GM23338 (cell line): ENCODE data around the gene ATP8A2. TPM values are rescaled to one million over a fixed set of nuclear protein-coding genes. Genes with fewer than 3 reads are reported as not detected.

Experiments
- ATAC-seq: fragments of 200-7000 bp; cut with Tn5 transposase; 3 replicates; pipeline ENCODE4 v1.9.1; 2020
- DNase-seq: peaks from one replicate; pipeline ENCODE4 v3.0.0-alpha.2; 2015; ENCODE audit warnings: low spot score
- H2AFZ ChIP-seq: fragments of 200-600 bp; sonication (generic); 2 replicates; pipeline ENCODE4 v1.8.0; 2016; ENCODE audit warnings: antibody characterized with exemption, mild to moderate bottlenecking, moderate library complexity
- H3F3A ChIP-seq: fragments of 200-600 bp; sonication (generic); replicated peaks from 2 replicates; pipeline ENCODE4 v1.8.0; 2017; ENCODE audit warnings: antibody characterized with exemption, mixed run types, low read depth
- H3K27ac ChIP-seq: fragments of 200-600 bp; sonication (generic); 2 replicates; pipeline ENCODE4 v1.6.1; 2016; ENCODE audit warnings: low read depth
- H3K27me3 ChIP-seq: fragments of 200-600 bp; sonication (generic); 2 replicates; pipeline ENCODE4 v1.8.0; 2016; ENCODE audit warnings: mild to moderate bottlenecking, mixed run types, moderate library complexity; ENCODE audit not compliant: insufficient read depth
- H3K36me3 ChIP-seq: fragments of 200-600 bp; sonication (generic); 2 replicates; pipeline ENCODE4 v1.8.0; 2016; ENCODE audit warnings: mild to moderate bottlenecking; ENCODE audit not compliant: insufficient read depth
- H3K4me1 ChIP-seq: fragments of 200-600 bp; sonication (generic); 2 replicates; pipeline ENCODE4 v1.8.0; 2016; ENCODE audit warnings: mild to moderate bottlenecking, moderate library complexity; ENCODE audit not compliant: insufficient read depth
- H3K4me2 ChIP-seq: fragments of 200-600 bp; sonication (generic); 2 replicates; pipeline ENCODE4 v1.7.1; 2017; ENCODE audit warnings: mixed run types
- H3K4me3 ChIP-seq: fragments of 200-600 bp; sonication (generic); 2 replicates; pipeline ENCODE4 v1.6.1; 2016; ENCODE audit warnings: mixed run types
- H3K79me2 ChIP-seq: fragments of 200-600 bp; sonication (generic); replicated peaks from 2 replicates; pipeline ENCODE4 v1.8.0; 2017; ENCODE audit warnings: mild to moderate bottlenecking; ENCODE audit not compliant: insufficient read depth
- H3K9me2 ChIP-seq: fragments of 200-600 bp; sonication (generic); 2 replicates; pipeline ENCODE4 v1.8.0; 2017; ENCODE audit not compliant: insufficient read depth
- H4K20me1 ChIP-seq: fragments of 200-600 bp; sonication (generic); replicated peaks from 2 replicates; pipeline ENCODE4 v1.8.0; 2017; ENCODE audit warnings: mild to moderate bottlenecking; ENCODE audit not compliant: insufficient read depth
- H3K27ac Mint-ChIP-seq: 2 replicates; pipeline ENCODE4 v1.8.0; 2020; ENCODE audit warnings: inconsistent platforms, mild to moderate bottlenecking, moderate library complexity, mixed read lengths
- H3K27me3 Mint-ChIP-seq: 3 replicates; pipeline ENCODE4 v1.8.0; 2022; ENCODE audit warnings: low read depth, mild to moderate bottlenecking, moderate library complexity, mixed read lengths, inconsistent platforms; ENCODE audit not compliant: insufficient read depth, poor library complexity
- H3K36me3 Mint-ChIP-seq: 3 replicates; pipeline ENCODE4 v1.8.0; 2021; ENCODE audit warnings: low read depth, mild to moderate bottlenecking, inconsistent platforms, moderate library complexity, mixed read lengths
- H3K4me1 Mint-ChIP-seq: 3 replicates; pipeline ENCODE4 v1.8.0; 2020; ENCODE audit warnings: mild to moderate bottlenecking, inconsistent platforms, mixed read lengths
- H3K4me3 Mint-ChIP-seq: 3 replicates; pipeline ENCODE4 v1.8.0; 2021; ENCODE audit warnings: moderate library complexity, mild to moderate bottlenecking, inconsistent platforms, mixed read lengths
- H3K9me3 Mint-ChIP-seq: 3 replicates; pipeline ENCODE4 v1.8.0; 2020; ENCODE audit warnings: moderate library complexity, mild to moderate bottlenecking, inconsistent platforms, mixed read lengths
- CREB1 ChIP-seq: fragments of 250-450 bp; sonication (Bioruptor Pico); IDR thresholded peaks from 2 replicates; pipeline ENCODE4 v1.5.0; 2020; ENCODE audit warnings: low read depth, mild to moderate bottlenecking, moderate library complexity
- CTCF ChIP-seq, 2 experiments: fragments of 200-600 bp in 1 of 2; sonication (generic) in 1 of 2; conservative IDR thresholded peaks; 2 replicates each; pipeline versions ENCODE4 v1.5.1 to v1.6.1; 2016 to 2017; ENCODE audit warnings: antibody characterized with exemption in 2 of 2, low read depth in 2 of 2, mild to moderate bottlenecking in 2 of 2, moderate library complexity in 1 of 2
- ETS1 ChIP-seq: IDR thresholded peaks from 2 replicates; pipeline ENCODE4 v1.6.1; 2016; ENCODE audit warnings: antibody characterized with exemption
- EZH2phosphoT487 ChIP-seq: fragments of 200-600 bp; sonication (generic); IDR thresholded peaks from one replicate; pipeline ENCODE4 v1.8.1; 2018; ENCODE audit warnings: antibody characterized with exemption; ENCODE audit not compliant: unreplicated experiment
- JUNB ChIP-seq: IDR thresholded peaks from one replicate; pipeline ENCODE4 v1.6.1; 2016; ENCODE audit warnings: antibody characterized with exemption; ENCODE audit not compliant: unreplicated experiment
- NANOG ChIP-seq: IDR thresholded peaks from 2 replicates; pipeline ENCODE4 v1.6.1; 2016; ENCODE audit warnings: antibody characterized with exemption, borderline replicate concordance
- POLR2AphosphoS5 ChIP-seq: IDR thresholded peaks from 2 replicates; pipeline ENCODE4 v1.6.1; 2016; ENCODE audit warnings: antibody characterized with exemption, low read depth
- REST ChIP-seq: IDR thresholded peaks from one replicate; pipeline ENCODE4 v1.6.1; 2018; ENCODE audit warnings: antibody characterized with exemption; ENCODE audit not compliant: unreplicated experiment
- ZNF114 ChIP-seq: fragments of 250-450 bp; sonication (Bioruptor Pico); IDR thresholded peaks from 2 replicates; pipeline ENCODE4 v1.5.0; 2020; ENCODE audit warnings: mild to moderate bottlenecking, moderate library complexity
- ZNF462 ChIP-seq: fragments of 250-450 bp; sonication (Bioruptor Pico); IDR thresholded peaks from 2 replicates; pipeline ENCODE4 v1.5.0; 2020; ENCODE audit warnings: mild to moderate bottlenecking, moderate library complexity
- polyA plus RNA-seq: library from polyadenylated mRNA; unstranded; fragments of >200 nt; fragmentation: Nextera tagmentation; extraction: Ambion mirVana; gene quantifications from 2 replicates; pipeline ENCODE4 v1.2.1, GENCODE V29; 2016
- total RNA-seq: library from RNA; depleted of rRNA; stranded (reverse); fragments of >200 nt; shearing (Covaris generic); gene quantifications from 2 replicates; pipeline ENCODE4 v1.2.3, GENCODE V29; 2014

ATP8A2 gene
- total and polyA plus RNA-seq, 2 experiments from 2014 or later, result 5.7 to 8.8 TPM

GRCh38 chr13:25351404-25351803 is 20.4 kb upstream of the ATP8A2 start (continued):
- TF ChIP-seq POLR2AphosphoS5 (no peak), EZH2phosphoT487 (no peak), ETS1 (no peak), CTCF (conservative IDR thresholded peaks at IDR 0.05; ENCODE audit: low read depth in 2 of 2) (no peak), REST (no peak), NANOG (no peak)

GRCh38 chr13:25352230-25352629 is 19.5 kb upstream of the ATP8A2 start:
- Mint-ChIP-seq H3K4me1 (peaks cover 7% of the 10 kb centered on the region), H3K27ac (0 out of 2 replicates have a peak overlapping the region, but pooled peaks have one; percentile 12)

More at GRCh38 chr13:25352230-25352629, 19.5 kb upstream of the ATP8A2 start:
- H3K4me3 Mint-ChIP-seq, result no peak overlapping the region
- H2AFZ ChIP-seq, result peak overlapping the region; percentile 80; the same call in 1 of the 2 replicates
- H3K27me3 Mint-ChIP-seq, result no peaks in the 10 kb centered on the region
- no peaks in the 10 kb centered on the region for H3K9me2 ChIP-seq
- H3K27ac ChIP-seq, result no peak overlapping the region
- H3K36me3 Mint-ChIP-seq, result no peaks in the 10 kb centered on the region
- TF ChIP-seq JUNB (no peak), EZH2phosphoT487 (no peak), CREB1 (no peak), ZNF114 (CRISPR knock-in tag) (no peak), ZNF462 (CRISPR knock-in tag) (no peak), ETS1 (no peak)
- H3K4me3 ChIP-seq, result no peak overlapping the region
- DNase-seq, result no peak
- H3K9me3 Mint-ChIP-seq, result no peaks in the 10 kb centered on the region
- no peaks in the 10 kb centered on the region for H4K20me1 ChIP-seq
- no peaks in the 10 kb centered on the region for H3F3A ChIP-seq
- no peak for ATAC-seq
- H3K4me2 ChIP-seq, result no peak overlapping the region
- H3K79me2 ChIP-seq, result no peaks in the 10 kb centered on the region
- no peaks in the 10 kb centered on the region for H3K36me3 ChIP-seq
- peaks cover 16% of the 10 kb centered on the region for H3K4me1 ChIP-seq
- H3K27me3 ChIP-seq, result no peaks in the 10 kb centered on the region
